HepG2 (cell line): ENCODE results near the gene SLC35B2. TPM values are rescaled to one million over a fixed set of nuclear protein-coding genes. Genes with fewer than 3 reads are reported as not detected.

Experiments
- HMG20B ChIP-seq: conservative IDR thresholded peaks from 2 replicates; pipeline ENCODE4 v1.6.1; 2016; ENCODE audit warnings: missing genetic modification reagents, missing compliant biosample characterization
- HOXA9 ChIP-seq: sonication (generic); formaldehyde crosslinking; IDR thresholded peaks from 2 replicates; pipeline ENCODE4 v1.8.1; 2022; ENCODE audit warnings: missing genetic modification reagents, mild to moderate bottlenecking, moderate library complexity, borderline replicate concordance
- IKZF4 ChIP-seq: sonication (generic); formaldehyde crosslinking; IDR thresholded peaks from 2 replicates; pipeline ENCODE4 v1.5.1; 2020; ENCODE audit warnings: borderline replicate concordance, mild to moderate bottlenecking, low read depth, missing genetic modification reagents; ENCODE audit errors: not compliant biosample characterization
- KMT2A ChIP-seq: sonication (generic); formaldehyde crosslinking; IDR thresholded peaks from 2 replicates; pipeline ENCODE4 v1.4.0; 2020; ENCODE audit warnings: missing genetic modification reagents
- PAX8 ChIP-seq: sonication (generic); formaldehyde crosslinking; IDR thresholded peaks from 2 replicates; pipeline ENCODE4 v1.8.0; 2022; ENCODE audit warnings: mild to moderate bottlenecking, missing genetic modification reagents, borderline replicate concordance
- RARG ChIP-seq: sonication (generic); formaldehyde crosslinking; IDR thresholded peaks from 2 replicates; pipeline ENCODE4 v1.4.0; 2020; ENCODE audit warnings: low read depth, mild to moderate bottlenecking, missing genetic modification reagents
- RBM22 ChIP-seq: fragments of 200-400 bp; formaldehyde crosslinking; optimal IDR thresholded peaks from 2 replicates; pipeline ENCODE3; 2017; ENCODE audit warnings: mild to moderate bottlenecking, low read length, moderate library complexity
- THAP11 ChIP-seq: IDR thresholded peaks from 2 replicates; pipeline ENCODE4 v1.6.1; 2016; ENCODE audit warnings: missing biosample characterization, missing genetic modification reagents
- ZBTB40 ChIP-seq, 2 experiments: fragments of 450-650 bp in 1 of 2; sonication (generic) in 1 of 2; formaldehyde crosslinking in 1 of 2; IDR thresholded peaks; 2 replicates each; pipeline versions ENCODE4 v1.6.1 to v1.8.0; 2016 to 2022; ENCODE audit warnings: antibody characterized with exemption in 1 of 2, mild to moderate bottlenecking in 1 of 2, missing genetic modification reagents in 1 of 2
- ZBTB42 ChIP-seq: sonication (generic); formaldehyde crosslinking; IDR thresholded peaks from 2 replicates; pipeline ENCODE4 v1.5.0; 2020; ENCODE audit warnings: mild to moderate bottlenecking, missing genetic modification reagents
- ZC3H13 ChIP-seq: sonication (generic); formaldehyde crosslinking; IDR thresholded peaks from 2 replicates; pipeline ENCODE4 v1.8.1; 2023; ENCODE audit warnings: mild to moderate bottlenecking, missing genetic modification reagents, moderate library complexity
- ZNF414 ChIP-seq: sonication (generic); formaldehyde crosslinking; IDR thresholded peaks from 2 replicates; pipeline ENCODE4 v1.5.0; 2020; ENCODE audit warnings: missing genetic modification reagents
- ZNF619 ChIP-seq: sonication (generic); formaldehyde crosslinking; IDR thresholded peaks from 2 replicates; pipeline ENCODE4 v1.4.0; 2020; ENCODE audit warnings: mild to moderate bottlenecking, missing genetic modification reagents
- ZNF773 ChIP-seq: sonication (generic); formaldehyde crosslinking; IDR thresholded peaks from 2 replicates; pipeline ENCODE4 v1.4.0; 2020; ENCODE audit warnings: missing genetic modification reagents, borderline replicate concordance
- polyA plus RNA-seq, 8 experiments: library from polyadenylated mRNA; depleted of rRNA in 3 of 8; stranded (reverse) in 7 of 8; unstranded in 1 of 8; fragments of >200 nt; fragmentation: Illumina TruSeq in 4 of 8; extraction: Trizol in 4 of 8; gene quantifications; 2 replicates each; pipeline versions ENCODE4 v1.2.1 to v1.2.3, GENCODE V29; 2011 to 2016; ENCODE audit warnings: low read depth in 4 of 8, missing spikeins in 1 of 8, mixed read lengths in 1 of 8; ENCODE audit not compliant: insufficient read depth in 1 of 8
- total RNA-seq, 5 experiments: library from RNA; depleted of rRNA; stranded (reverse); fragments of >200 nt; fragmentation: Illumina TruSeq; extraction: Trizol; gene quantifications; 2 replicates each; pipeline ENCODE4 v1.2.3, GENCODE V29; 2016; ENCODE audit warnings: low read depth in 1 of 5
- TF ChIP-seq, protein P1 (sequence below): sonication (generic); formaldehyde crosslinking; IDR thresholded peaks from 2 replicates; pipeline ENCODE4 v1.8.0; 2022; ENCODE audit warnings: mild to moderate bottlenecking, missing genetic modification reagents; ENCODE audit not compliant: insufficient replicate concordance

SLC35B2 gene
- total and polyA plus RNA-seq, 2 of the 13 experiments (the other 11 are each of a cell fraction or from before 2014, with no cell fraction given) = 61.1 to 148 TPM

- TF ChIP-seq ZBTB40 (IDR thresholded peaks at IDR 0.05) (no peak), ZBTB40 (CRISPR knock-in tag; IDR thresholded peaks at IDR 0.05) (0 out of 2 replicates have a peak, but pooled peaks have one; percentile 63), ZNF414 (CRISPR knock-in tag) (peak; percentile 81; the same call in 1 of the 2 replicates), ZC3H13 (peak; percentile 87), PAX8 (CRISPR knock-in tag) (no peak), HMG20B (CRISPR knock-in tag) (0 out of 2 replicates have a peak, but pooled peaks have one; percentile 39), ZBTB42 (CRISPR knock-in tag) (0 out of 2 replicates have a peak, but pooled peaks have one; percentile 33), IKZF4 (CRISPR knock-in tag) (peak; percentile 85), RBM22 (no peak), HOXA9 (CRISPR knock-in tag) (peak; percentile 93), KMT2A (CRISPR knock-in tag) (peak; percentile 61; the same call in 1 of the 2 replicates), RARG (CRISPR knock-in tag) (0 out of 2 replicates have a peak, but pooled peaks have one; percentile 12), ZNF773 (0 out of 2 replicates have a peak, but pooled peaks have one; percentile 27), THAP11 (CRISPR knock-in tag) (peak; percentile 76), ZNF619 (CRISPR knock-in tag) (peak; percentile 75)
- TF ChIP-seq, protein P1, sequence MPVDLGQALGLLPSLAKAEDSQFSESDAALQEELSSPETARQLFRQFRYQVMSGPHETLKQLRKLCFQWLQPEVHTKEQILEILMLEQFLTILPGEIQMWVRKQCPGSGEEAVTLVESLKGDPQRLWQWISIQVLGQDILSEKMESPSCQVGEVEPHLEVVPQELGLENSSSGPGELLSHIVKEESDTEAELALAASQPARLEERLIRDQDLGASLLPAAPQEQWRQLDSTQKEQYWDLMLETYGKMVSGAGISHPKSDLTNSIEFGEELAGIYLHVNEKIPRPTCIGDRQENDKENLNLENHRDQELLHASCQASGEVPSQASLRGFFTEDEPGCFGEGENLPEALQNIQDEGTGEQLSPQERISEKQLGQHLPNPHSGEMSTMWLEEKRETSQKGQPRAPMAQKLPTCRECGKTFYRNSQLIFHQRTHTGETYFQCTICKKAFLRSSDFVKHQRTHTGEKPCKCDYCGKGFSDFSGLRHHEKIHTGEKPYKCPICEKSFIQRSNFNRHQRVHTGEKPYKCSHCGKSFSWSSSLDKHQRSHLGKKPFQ = peak; percentile 76
Observed at GRCh38 chr6:44245912-44246662, 11.2 kb downstream of the SLC35B2 start (continued).
